DOHH2 (cell line): ENCODE results near the gene HK1.

ENCODE experiments used
- H3F3A ChIP-seq: fragments of 200-600 bp; sonication (generic), shearing (Covaris generic); 2 replicates; pipeline ENCODE4 v1.6.0; 2016; ENCODE audit warnings: antibody characterized with exemption, mild to moderate bottlenecking; ENCODE audit not compliant: control insufficient read depth, insufficient read depth
- H3K27ac ChIP-seq: fragments of 200-600 bp; sonication (generic); 2 replicates; pipeline ENCODE4 v1.5.1; 2014; ENCODE audit warnings: low read depth, mild to moderate bottlenecking, low read length, moderate library complexity
- H3K27me3 ChIP-seq: fragments of 200-600 bp; sonication (generic); 2 replicates; pipeline ENCODE4 v1.6.1; 2014; ENCODE audit warnings: mild to moderate bottlenecking, low read length, mixed read lengths; ENCODE audit not compliant: control insufficient read depth
- H3K36me3 ChIP-seq: fragments of 200-600 bp; sonication (generic); 2 replicates; pipeline ENCODE4 v1.6.1; 2014; ENCODE audit warnings: mild to moderate bottlenecking, low read length, moderate library complexity, mixed read lengths; ENCODE audit not compliant: control insufficient read depth
- H3K4me1 ChIP-seq: fragments of 200-600 bp; sonication (generic); 2 replicates; pipeline ENCODE4 v1.6.1; 2014; ENCODE audit warnings: mild to moderate bottlenecking, low read length, mixed read lengths; ENCODE audit not compliant: control insufficient read depth
- H3K4me2 ChIP-seq: fragments of 200-600 bp; sonication (generic); 2 replicates; pipeline ENCODE4 v1.6.0; 2014; ENCODE audit warnings: mild to moderate bottlenecking, low read length, moderate library complexity
- H3K4me3 ChIP-seq: fragments of 200-600 bp; sonication (generic); 2 replicates; pipeline ENCODE4 v1.5.1; 2014; ENCODE audit warnings: mild to moderate bottlenecking, low read length, mixed read lengths
- H3K79me2 ChIP-seq: fragments of 200-600 bp; sonication (generic); 2 replicates; pipeline ENCODE4 v1.6.1; 2014; ENCODE audit warnings: mild to moderate bottlenecking, low read length, mixed read lengths; ENCODE audit not compliant: control insufficient read depth
- H3K9me2 ChIP-seq: fragments of 200-600 bp; sonication (generic); replicated peaks from 2 replicates; pipeline ENCODE4 v1.6.1; 2014; ENCODE audit warnings: mild to moderate bottlenecking, low read length, mixed read lengths; ENCODE audit not compliant: control insufficient read depth
- H3K9me3 ChIP-seq: fragments of 200-600 bp; sonication (generic); 2 replicates; pipeline ENCODE4 v1.6.1; 2014; ENCODE audit warnings: antibody characterized with exemption, low read length, mixed read lengths; ENCODE audit not compliant: control insufficient read depth, insufficient read depth
- H4K20me1 ChIP-seq: fragments of 200-600 bp; sonication (generic); 2 replicates; pipeline ENCODE4 v1.6.0; 2014; ENCODE audit warnings: low read depth, mild to moderate bottlenecking, antibody characterized with exemption, low read length, moderate library complexity; ENCODE audit not compliant: control insufficient read depth, insufficient read depth
- CTCF ChIP-seq: fragments of 200-600 bp; sonication (generic); IDR thresholded peaks from one replicate; pipeline ENCODE4 v1.5.1; 2014; ENCODE audit warnings: antibody characterized with exemption, mild to moderate bottlenecking, low read depth, low read length; ENCODE audit not compliant: poor library complexity, severe bottlenecking
- EZH2phosphoT487 ChIP-seq: fragments of 200-600 bp; sonication (generic); IDR thresholded peaks from 2 replicates; pipeline ENCODE4 v1.6.1; 2017; ENCODE audit warnings: borderline replicate concordance, mild to moderate bottlenecking, antibody characterized with exemption, low read length, moderate library complexity, mixed read lengths

Gene HK1

GRCh38 chr10:69290993-69291392 is 12.7 kb downstream of the HK1 start:
- Histone ChIP-seq H3K27ac (no peak overlapping the region), H3K4me1 (no peaks in the 10 kb centered on the region), H4K20me1 (no peaks in the 10 kb centered on the region), H3K4me2 (no peak overlapping the region), H3K36me3 (no peaks in the 10 kb centered on the region), H3K4me3 (no peak overlapping the region), H3F3A (no peaks in the 10 kb centered on the region), H3K79me2 (no peaks in the 10 kb centered on the region), H3K27me3 (peaks cover 8% of the 10 kb centered on the region), H3K9me3 (no peaks in the 10 kb centered on the region), H3K9me2 (no peaks in the 10 kb centered on the region)
- no peak for TF ChIP-seq EZH2phosphoT487
- TF ChIP-seq CTCF: no peak

- Histone ChIP-seq H3K27ac (no peak overlapping the region), H3K9me2 (no peaks in the 10 kb centered on the region), H4K20me1 (no peaks in the 10 kb centered on the region), H3K36me3 (no peaks in the 10 kb centered on the region), H3K4me3 (no peak overlapping the region), H3K4me2 (no peak overlapping the region), H3F3A (no peaks in the 10 kb centered on the region), H3K4me1 (no peaks in the 10 kb centered on the region), H3K9me3 (no peaks in the 10 kb centered on the region), H3K79me2 (no peaks in the 10 kb centered on the region), H3K27me3 (peaks cover 15% of the 10 kb centered on the region)
- TF ChIP-seq EZH2phosphoT487 (no peak), CTCF (no peak)
Observed at GRCh38 chr10:69292459-69292858, 14.2 kb downstream of the HK1 start.

GRCh38 chr10:69295027-69295636 is 16.8 kb downstream of the HK1 start:
- no peaks in the 10 kb centered on the region for H4K20me1 ChIP-seq
- H3F3A ChIP-seq: no peaks in the 10 kb centered on the region
- H3K4me3 ChIP-seq: no peak overlapping the region
- H3K4me2 ChIP-seq: no peak overlapping the region
- H3K9me3 ChIP-seq: no peaks in the 10 kb centered on the region
- H3K27ac ChIP-seq: no peak overlapping the region
- H3K79me2 ChIP-seq: no peaks in the 10 kb centered on the region
- H3K4me1 ChIP-seq: no peaks in the 10 kb centered on the region
- TF ChIP-seq EZH2phosphoT487: no peak
- H3K9me2 ChIP-seq: no peaks in the 10 kb centered on the region
- H3K27me3 ChIP-seq: peaks cover 18% of the 10 kb centered on the region
- no peaks in the 10 kb centered on the region for H3K36me3 ChIP-seq

GRCh38 chr10:69303632-69304051 is 25.3 kb downstream of the HK1 start:
- TF ChIP-seq CTCF (no peak), EZH2phosphoT487 (no peak)
- no peaks in the 10 kb centered on the region for H4K20me1 ChIP-seq
- no peak overlapping the region for H3K4me3 ChIP-seq
- H3K79me2 ChIP-seq: no peaks in the 10 kb centered on the region
- peaks cover 8% of the 10 kb centered on the region; the same call in 1 of the 2 replicates for H3K27me3 ChIP-seq
- H3K9me3 ChIP-seq: no peaks in the 10 kb centered on the region
- no peaks in the 10 kb centered on the region for H3K4me1 ChIP-seq
- no peaks in the 10 kb centered on the region for H3K9me2 ChIP-seq
- H3K36me3 ChIP-seq: no peaks in the 10 kb centered on the region
- H3F3A ChIP-seq: no peaks in the 10 kb centered on the region
- H3K4me2 ChIP-seq: no peak overlapping the region
- H3K27ac ChIP-seq: no peak overlapping the region
